HG03565 (cell line): ENCODE data around the gene ZNF511.
"Not testable (repeated sequence)": the region's sequence is repeated elsewhere in the genome, so short reads cannot be mapped to it uniquely, and the experiment has no call there.

ENCODE experiments used
- ATAC-seq: cut with Tn5 transposase; IDR thresholded peaks from one replicate; pipeline ENCODE4 v1.9.1; 2021; ENCODE audit warnings: mild to moderate bottlenecking, moderate library complexity; ENCODE audit not compliant: unreplicated experiment

ZNF511 gene

GRCh38 chr10:133308421-133309099 is at the start of gene ZNF511, which contains the start of gene TUBGCP2:
ZNF511 (plus strand) TSS chr10:133308914; CDS start chr10:133308944, 30 bp downstream.
TUBGCP2 (minus strand) TSS chr10:133308872; CDS start chr10:133302941, 5,931 bp downstream.
- ATAC-seq = peak; percentile 63

- ATAC-seq = no peak
These were observed 49.1 kb upstream of the ZNF511 start for GRCh38 chr10:133259602-133259989.

- peak; percentile 37 for ATAC-seq
These were observed 47.6 kb upstream of the ZNF511 start for GRCh38 chr10:133260895-133261725.

- ATAC-seq = peak; percentile 27
These were observed 46.9 kb upstream of the ZNF511 start for GRCh38 chr10:133261726-133262325.

- ATAC-seq = no peak
These were observed 46.0 kb upstream of the ZNF511 start for GRCh38 chr10:133262696-133263095.

- no peak for ATAC-seq
These were observed 45.0 kb upstream of the ZNF511 start for GRCh38 chr10:133263674-133264073.

GRCh38 chr10:133264461-133264860 is 44.3 kb upstream of the ZNF511 start:
- no peak for ATAC-seq

- ATAC-seq = not testable (repeated sequence)
These were observed 43.7 kb upstream of the ZNF511 start for GRCh38 chr10:133265052-133265451.

- no peak for ATAC-seq
These were observed 42.5 kb upstream of the ZNF511 start for GRCh38 chr10:133266056-133266795.

- no peak for ATAC-seq
These were observed 41.4 kb upstream of the ZNF511 start for GRCh38 chr10:133267293-133267692.

- ATAC-seq = no peak
These were observed 40.9 kb upstream of the ZNF511 start for GRCh38 chr10:133267829-133268228.

- ATAC-seq = no peak
These were observed 40.2 kb upstream of the ZNF511 start for GRCh38 chr10:133268532-133268931.

- ATAC-seq = no peak
These were observed 39.3 kb upstream of the ZNF511 start for GRCh38 chr10:133269367-133269766.

- ATAC-seq = no peak
These were observed 38.5 kb upstream of the ZNF511 start for GRCh38 chr10:133270204-133270603.

- no peak for ATAC-seq
These were observed 37.9 kb upstream of the ZNF511 start for GRCh38 chr10:133270773-133271297.

- ATAC-seq = no peak
These were observed 37.0 kb upstream of the ZNF511 start for GRCh38 chr10:133271521-133272300.

- no peak for ATAC-seq
These were observed 36.3 kb upstream of the ZNF511 start for GRCh38 chr10:133272301-133272963.

GRCh38 chr10:133272964-133273420 is 35.7 kb upstream of the ZNF511 start:
- no peak for ATAC-seq

- no peak for ATAC-seq
These were observed 35.1 kb upstream of the ZNF511 start for GRCh38 chr10:133273534-133274143.
